ENCODE measurements around the gene LMCD1.

- TF ChIP-seq POLR2A (IDR thresholded peaks at IDR 0.05) (no peak), CTCF (IDR thresholded peaks at IDR 0.05) (no peak)
These were observed 12.3 kb upstream of the LMCD1 start for GRCh38 chr3:8489278-8489792.

Measured in body of pancreas (tissue), 4 donors.